ENCODE measurements around the gene TWIST2.

- TF ChIP-seq CTCF (IDR thresholded peaks at IDR 0.05): no peak
- no peak for TF ChIP-seq POLR2A (IDR thresholded peaks at IDR 0.05)
Measured at GRCh38 chr2:238913931-238914647, 66.2 kb downstream of the TWIST2 start.

Measured in thyroid gland (tissue), 4 donors.